GM18520 (cell line): ENCODE measurements around the gene TXNRD3.
"Not testable (repeated sequence)": the region's sequence is repeated elsewhere in the genome, so short reads cannot be mapped to it uniquely, and the experiment has no call there.

ENCODE experiments used
- ATAC-seq: cut with Tn5 transposase; IDR thresholded peaks from one replicate; pipeline ENCODE4 v1.9.1; 2021; ENCODE audit not compliant: unreplicated experiment

Gene TXNRD3

GRCh38 chr3:126649556-126650092, 5.3 kb downstream of the TXNRD3 start:
- ATAC-seq: no peak

GRCh38 chr3:126646674-126647073, 8.2 kb downstream of the TXNRD3 start:
- no peak for ATAC-seq

- ATAC-seq: no peak
Observed at GRCh38 chr3:126644615-126645014, 10.3 kb downstream of the TXNRD3 start.

DNA sequence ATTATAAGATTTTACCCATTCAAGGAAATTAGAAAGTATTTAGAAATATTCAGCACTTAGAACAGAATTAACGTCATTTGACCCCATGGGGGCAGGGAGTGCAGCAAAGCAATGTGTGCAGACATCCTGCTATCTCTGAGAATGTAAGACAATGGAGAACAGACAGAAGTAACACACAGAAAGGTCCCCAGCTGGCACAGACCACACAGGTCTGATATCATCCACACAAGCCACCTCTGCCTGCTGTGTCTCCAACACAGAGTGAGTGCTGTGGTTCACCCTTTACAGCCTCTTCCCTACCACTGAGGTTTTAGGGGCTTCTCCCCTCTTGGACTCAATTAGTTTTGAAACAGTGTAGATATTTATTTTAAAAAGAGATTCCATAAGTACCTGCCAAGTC, 16.1 kb downstream of the TXNRD3 start:
- no peak for ATAC-seq

- ATAC-seq: no peak
Observed at GRCh38 chr3:126636436-126636835, 18.5 kb downstream of the TXNRD3 start.

- no peak for ATAC-seq
Observed at GRCh38 chr3:126634803-126635202, 20.1 kb downstream of the TXNRD3 start.

DNA sequence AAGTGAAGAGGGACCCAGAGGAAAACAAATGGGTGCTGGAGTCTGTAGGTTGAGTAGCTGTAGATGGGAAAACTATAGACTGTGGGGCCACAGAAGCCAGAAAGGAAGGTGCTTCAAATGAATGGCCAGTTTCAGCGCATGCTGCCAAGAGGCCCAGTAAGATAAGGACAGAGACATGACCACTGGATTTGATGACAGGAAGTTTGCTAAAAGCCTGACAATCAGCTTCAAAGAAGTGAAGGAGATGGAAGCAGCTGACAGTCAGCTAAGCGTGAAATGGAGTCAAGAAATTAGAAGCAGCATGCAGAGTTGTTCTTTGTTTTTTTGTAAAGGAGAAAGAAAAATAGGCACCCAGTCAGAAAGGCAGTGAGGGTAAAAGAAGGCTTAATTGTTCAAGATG, 24.9 kb downstream of the TXNRD3 start:
- no peak for ATAC-seq

DNA sequence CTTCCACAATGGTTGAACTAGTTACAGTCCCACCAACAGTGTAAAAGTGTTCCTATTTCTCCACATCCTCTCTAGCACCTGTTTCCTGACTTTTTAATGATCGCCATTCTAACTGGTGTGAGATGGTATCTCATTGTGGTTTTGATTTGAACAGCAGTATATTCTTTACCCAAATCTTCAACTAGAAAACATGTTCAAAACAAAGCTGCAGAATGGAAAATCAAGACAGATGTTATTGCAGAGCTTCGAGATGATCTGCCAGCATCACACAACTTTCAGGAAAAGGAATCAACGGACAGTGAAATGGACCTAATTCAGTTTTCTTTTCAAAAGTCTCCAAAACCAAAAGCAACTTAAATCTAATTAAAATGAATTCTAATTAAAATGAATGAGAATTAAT, 29.2 kb downstream of the TXNRD3 start:
- not testable (repeated sequence) for ATAC-seq

DNA sequence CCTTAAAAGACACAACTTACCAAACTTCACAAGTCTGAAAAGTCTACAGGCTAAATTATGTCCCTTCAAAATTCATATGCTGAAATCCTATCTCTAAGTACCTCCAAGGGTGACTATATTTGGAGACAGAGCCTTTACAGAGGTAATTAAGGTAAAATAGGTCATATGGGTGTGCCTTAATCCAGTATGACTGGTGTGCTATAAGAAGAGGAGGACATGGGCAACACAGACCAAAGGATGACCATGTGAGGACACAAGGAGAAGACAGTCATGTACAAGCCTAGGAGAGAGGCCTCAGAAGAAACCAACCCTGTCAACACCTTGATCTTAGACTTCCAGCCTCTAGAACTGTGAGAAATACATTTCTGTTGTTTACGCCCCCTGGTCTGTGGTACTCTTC, 32.2 kb downstream of the TXNRD3 start:
- no peak for ATAC-seq

DNA sequence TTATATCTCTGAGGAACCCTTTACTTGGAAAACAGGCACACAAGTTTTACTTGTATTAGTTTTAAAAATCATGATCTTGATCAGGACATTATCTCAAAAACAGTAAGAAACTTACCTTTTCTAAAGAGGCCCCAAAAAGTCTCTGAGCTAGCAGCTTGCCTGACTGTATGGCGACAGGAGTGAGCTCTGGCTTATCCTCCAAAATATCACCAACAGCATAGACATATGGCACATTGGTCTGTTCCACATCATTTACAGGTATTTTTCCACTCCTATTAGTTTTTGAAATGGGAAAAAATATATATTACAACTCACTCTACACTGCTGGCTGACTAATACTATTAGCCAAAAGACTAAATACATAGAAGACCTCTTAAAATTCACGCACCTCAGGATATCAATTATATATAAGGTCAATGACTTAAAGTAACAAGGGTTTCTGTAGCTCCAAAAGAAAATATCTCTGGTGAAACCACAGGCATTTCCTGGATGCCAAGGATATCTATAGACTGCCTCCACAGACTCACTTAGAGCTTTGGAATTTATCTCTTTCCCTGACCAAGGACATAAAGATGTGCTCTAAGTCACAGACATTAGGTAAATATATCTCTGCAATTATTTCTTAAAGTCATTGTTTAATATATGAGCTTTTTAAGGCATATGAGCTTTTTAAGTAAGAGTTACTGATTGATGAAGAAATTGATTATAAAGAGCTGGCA, 33.1 kb downstream of the TXNRD3 start:
- ATAC-seq: no peak

DNA sequence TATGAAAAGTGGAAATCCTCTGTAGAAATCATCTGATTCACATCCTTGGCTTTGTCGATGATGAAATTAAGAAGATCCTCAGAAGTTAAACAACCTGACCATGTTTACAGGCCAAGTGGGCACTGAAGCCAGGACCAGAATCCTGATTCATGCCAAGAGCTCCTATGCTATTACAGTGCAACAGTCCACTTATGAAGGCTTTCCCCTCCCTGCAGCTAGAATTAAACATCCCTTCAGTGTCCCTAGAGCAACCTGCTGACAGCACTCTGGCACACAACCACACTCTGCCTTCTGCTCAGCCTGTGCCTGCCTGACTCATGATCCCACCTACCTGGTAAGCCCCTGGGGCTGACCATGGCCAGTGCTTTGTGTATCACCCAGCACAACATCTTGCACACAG, 33.8 kb downstream of the TXNRD3 start:
- no peak for ATAC-seq

GRCh38 chr3:126620738-126621137, 34.2 kb downstream of the TXNRD3 start:
- ATAC-seq: no peak

GRCh38 chr3:126618760-126619159, 36.2 kb downstream of the TXNRD3 start:
- ATAC-seq: no peak

- ATAC-seq: no peak
Observed at GRCh38 chr3:126618021-126618420, 36.9 kb downstream of the TXNRD3 start.

- no peak for ATAC-seq
Observed at GRCh38 chr3:126617571-126617970, 37.4 kb downstream of the TXNRD3 start.

DNA sequence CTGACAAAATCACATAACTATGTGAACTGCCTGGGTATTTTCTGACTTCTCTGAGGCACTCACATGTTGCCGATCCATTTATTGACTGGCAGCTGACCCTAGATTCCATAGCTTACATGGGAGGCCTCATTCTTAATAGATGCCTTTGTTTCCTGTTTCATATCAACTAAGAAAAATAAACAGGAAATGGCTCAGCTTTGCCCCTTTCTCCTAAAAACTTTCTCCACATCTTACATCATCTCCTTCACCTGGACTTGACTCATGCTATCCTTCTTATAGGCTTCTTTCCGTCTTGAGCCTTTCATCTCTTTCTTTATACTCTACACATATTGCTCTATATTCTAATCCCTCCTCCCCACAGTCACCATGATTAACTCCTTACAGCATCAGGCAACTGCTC, 38.0 kb downstream of the TXNRD3 start:
- ATAC-seq: no peak

DNA sequence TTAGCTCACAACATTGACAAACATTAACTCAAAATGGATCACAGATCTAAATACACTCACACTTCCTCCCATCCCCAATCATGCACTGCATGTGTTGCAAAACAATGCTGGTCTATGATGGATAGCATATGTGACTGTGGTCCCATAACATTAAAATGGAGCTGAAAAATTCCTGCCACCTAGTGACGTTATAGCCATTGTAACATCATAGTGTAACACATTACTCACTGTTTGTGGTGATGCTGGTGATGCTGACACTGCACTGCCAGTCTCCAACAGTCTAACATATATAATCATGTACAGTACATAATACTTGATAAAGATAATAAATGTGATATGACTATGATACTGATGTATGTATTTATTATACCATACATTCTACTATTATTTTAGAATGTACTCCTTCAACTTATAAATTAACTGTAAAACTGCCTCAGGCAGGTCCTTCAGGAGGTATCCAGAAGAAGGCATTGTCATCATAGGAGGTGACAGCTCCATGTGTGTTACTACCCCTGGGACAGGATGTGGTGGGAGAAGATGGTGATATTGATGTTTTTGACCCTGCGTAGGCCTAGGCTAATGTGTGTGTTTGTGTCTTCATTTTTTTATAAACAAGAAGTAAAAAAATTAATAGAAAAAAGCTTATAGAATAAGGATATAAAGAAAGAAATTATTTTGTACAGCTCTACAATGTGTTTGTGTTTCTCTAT, 41.3 kb downstream of the TXNRD3 start:
- no peak for ATAC-seq

- ATAC-seq: no peak
Observed at GRCh38 chr3:126612479-126613205, 42.3 kb downstream of the TXNRD3 start.

GRCh38 chr3:126609909-126610308, 45.0 kb downstream of the TXNRD3 start:
- ATAC-seq: no peak

GRCh38 chr3:126607214-126607908, 47.6 kb downstream of the TXNRD3 start:
- ATAC-seq: no peak

DNA sequence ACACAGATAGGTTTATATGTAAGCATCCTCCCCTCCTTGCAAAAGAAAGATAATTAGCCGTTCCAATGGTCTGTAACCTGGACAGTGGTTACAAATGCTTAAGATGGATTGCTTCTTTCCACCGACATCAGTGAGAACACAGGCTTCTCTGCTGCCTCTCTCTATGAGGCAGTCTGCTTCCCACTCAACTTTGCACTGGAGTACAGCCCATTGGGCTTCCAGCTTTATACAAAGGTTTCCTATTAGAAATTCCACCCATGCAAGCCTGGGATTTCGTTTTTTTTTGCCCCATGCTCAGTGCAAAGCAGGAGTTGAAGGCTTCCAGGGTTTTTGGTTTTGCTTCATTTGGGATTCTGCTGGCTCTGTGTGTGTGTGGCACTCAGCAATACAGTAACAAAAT, 48.9 kb downstream of the TXNRD3 start:
- no peak for ATAC-seq
